H54 (cell line): ENCODE results near the gene ZNF618.

Experiments
- DNase-seq: peaks from one replicate; pipeline ENCODE4 v3.0.0; 2011; ENCODE audit warnings: low spot score, mixed read lengths; ENCODE audit not compliant: insufficient read length
- FAIRE-seq: peaks from 3 replicates; lab custom pipeline; 2011; peaks lifted over from hg19 to GRCh38; lab: Jason Lieb, UNC
- POLR2A ChIP-seq: IDR thresholded peaks from 2 replicates; pipeline ENCODE4 v1.6.1; 2011; ENCODE audit warnings: low read depth, mild to moderate bottlenecking, low read length

Gene ZNF618

DNA sequence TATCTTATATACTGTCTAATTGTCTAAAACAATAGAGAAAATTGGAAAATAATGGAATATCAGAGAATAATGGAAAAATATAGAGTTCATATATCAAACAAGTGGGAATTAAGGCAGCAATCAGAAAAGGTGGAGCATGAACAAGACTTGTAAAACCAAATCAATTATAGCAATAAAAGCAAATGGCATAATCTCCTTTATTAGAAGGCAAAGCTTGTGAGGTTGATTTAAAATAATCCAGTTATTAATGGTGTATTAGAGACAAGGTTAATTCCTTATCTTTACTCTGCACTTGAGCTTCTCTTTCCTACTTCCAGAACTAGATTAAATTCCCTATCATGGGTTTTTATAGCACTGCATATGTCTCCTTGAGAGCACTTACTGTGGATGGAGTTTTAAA is 137.9 kb downstream of the ZNF618 start:
- no peak for DNase-seq
- no peak for FAIRE-seq
- TF ChIP-seq POLR2A, result no peak

DNA sequence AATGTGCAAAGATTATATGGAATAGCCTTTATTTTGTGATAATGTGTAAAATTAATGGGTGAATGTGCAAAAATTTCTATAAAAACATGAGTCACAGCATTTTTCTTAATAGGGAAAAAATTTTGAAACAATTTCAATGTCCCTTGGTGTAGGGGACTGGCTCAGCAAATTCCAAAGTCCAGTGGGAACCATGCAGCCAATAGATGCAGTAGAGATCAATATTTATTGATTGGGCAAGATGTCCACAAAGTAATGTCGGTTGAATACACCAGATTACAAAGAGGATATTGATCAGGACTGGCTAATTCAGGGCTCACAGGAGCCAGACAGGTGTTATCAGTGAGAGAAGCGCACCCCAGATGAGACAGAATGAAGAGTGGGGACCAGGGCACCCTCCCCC is 139.5 kb downstream of the ZNF618 start:
- FAIRE-seq (no peak), DNase-seq (no peak)
- no peak for TF ChIP-seq POLR2A

DNA sequence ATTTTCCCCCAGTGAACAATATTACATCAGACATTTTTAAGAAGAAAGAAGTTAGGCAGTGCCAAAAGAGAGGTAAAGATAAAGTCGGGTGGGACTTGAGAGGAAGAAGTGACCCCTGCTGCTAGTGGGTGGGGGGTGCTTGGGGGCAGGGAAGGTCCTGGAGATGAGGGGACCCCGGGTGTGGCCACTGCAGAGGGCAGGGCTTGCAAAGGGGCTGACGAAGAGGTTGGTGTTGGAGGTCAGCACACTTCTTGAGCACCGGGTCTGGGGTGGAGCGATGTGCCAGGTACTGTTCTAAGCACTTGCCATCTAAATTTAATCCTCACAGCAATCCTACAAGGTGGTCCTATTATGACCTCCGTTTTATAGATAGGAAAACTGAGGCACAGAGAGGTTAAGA is 140.0 kb downstream of the ZNF618 start:
- FAIRE-seq (no peak), DNase-seq (no peak)
- TF ChIP-seq POLR2A, result no peak

DNA sequence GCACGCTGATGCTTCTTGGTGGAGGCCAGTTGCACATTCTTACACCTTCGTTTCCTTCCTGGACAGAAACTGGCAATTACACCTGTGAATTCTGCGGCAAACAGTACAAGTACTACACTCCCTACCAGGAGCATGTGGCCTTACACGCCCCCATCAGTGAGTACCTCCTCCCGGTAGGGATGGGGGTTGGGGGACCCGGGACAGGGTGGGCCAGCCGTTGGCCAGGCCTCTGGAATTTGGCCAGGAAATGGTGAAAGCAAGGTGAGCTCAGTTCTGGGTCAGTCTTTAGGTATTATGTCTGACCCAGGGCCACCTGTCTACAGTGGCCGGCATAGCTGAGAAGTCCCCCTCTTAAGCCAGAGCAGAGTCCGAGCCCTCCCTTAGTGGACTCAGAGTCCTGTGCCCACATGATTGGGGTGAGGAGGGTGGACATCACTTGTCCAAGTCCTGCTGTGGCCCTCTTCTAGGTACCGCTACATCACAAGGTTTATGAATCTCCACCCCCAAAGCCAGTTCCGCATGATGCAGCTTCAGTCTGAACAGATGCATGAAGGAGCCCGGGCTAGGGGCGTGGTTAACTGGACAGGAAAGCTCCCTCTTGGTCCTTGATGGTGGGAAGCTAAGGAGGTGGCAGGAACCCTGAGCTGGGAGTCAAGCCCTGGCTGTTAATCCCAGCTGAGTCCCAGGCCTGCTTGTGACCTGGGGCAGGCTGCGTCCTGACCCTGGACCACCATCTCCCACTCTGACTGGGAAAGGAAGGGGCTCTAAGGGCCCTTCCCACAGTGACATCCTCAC is 140.7 kb downstream of the ZNF618 start:
- TF ChIP-seq POLR2A, result no peak
- DNase-seq (no peak), FAIRE-seq (no peak)

DNA sequence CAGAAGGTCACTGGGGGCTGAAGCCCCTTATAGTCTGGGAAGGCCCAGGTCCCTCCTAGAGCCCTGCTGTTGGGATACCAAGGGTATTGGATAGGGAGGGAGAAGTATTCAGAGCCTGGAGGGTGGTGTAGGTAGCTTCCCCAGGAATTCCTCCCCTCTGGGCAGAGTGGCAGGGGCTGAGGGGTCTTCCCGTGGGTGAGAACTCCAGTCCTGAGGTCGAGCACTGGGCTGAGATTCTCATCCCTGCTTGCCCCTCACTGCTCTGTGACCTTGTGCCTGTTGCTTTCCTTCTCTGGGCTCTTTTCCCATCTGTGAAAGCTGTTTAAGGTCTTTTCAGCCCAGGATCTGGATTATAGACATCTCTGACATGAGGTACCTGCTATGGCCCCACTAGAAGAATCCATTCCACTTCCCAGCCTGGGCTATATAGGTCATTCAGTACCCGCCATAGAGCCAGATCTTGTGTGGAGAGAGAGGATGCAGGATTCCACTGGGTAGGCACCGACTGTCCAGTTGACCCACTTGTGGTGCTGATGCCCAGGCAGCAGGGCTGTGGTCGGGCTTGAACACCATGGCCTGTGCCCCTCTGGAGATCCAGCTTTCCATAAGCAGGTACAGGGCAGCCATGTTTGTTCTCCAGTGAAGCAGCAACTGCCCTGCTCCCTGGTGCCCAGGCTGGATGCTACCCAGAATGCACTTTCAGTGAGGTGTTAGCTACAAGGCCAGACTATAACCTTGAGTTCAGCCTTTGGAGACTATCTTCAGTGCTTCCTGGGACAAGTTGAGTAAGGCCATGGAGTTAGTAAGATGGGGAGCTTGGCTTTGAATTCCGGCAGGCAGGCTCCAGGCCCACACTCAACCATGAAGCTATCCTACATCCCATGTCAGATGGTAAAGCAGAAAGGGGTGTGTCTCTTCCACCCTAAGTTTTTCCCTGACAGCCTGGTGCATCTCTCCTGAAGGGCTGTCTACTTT is 141.9 kb downstream of the ZNF618 start:
- DNase-seq (no peak), FAIRE-seq (no peak)
- TF ChIP-seq POLR2A, result no peak

DNA sequence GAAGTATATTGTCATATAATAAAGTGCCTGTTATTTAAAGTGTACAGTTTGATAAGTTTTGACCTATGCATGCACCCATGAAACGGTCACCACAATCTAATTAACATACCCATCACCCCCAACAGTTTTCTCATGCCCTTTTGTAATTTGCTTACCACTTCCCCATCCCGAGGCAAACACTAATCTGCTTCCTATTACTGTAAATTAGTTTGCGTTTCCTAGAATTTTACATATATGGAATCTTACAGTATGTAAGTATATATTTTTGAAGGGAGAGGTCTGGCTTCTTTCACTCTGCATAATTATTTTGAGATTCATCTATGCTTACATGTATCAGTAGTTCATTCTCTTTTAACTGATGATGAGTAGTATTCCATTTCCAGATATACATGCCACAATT is 145.5 kb downstream of the ZNF618 start:
- no peak for DNase-seq
- no peak for TF ChIP-seq POLR2A
- FAIRE-seq, result no peak

DNA sequence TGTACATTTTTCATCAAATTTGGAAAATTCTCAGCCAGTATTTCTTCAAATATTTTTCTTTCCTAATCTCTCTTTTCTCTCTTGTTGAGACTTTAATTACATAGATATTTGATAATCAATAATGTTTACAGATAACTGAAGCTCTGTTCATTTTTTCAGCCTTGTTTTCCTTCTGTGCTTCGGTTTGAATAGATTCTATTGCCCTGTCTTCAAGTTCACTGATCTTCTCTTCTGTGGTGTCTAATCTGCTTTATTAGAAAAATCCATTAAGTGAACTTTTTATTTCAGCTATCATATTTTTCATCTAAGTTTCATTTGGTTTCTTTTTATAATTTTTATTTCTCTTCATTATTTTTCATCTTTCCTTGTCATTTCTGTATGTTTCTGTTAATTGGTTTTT is 147.9 kb downstream of the ZNF618 start:
- no peak for TF ChIP-seq POLR2A
- no peak for DNase-seq
- FAIRE-seq, result no peak

DNA sequence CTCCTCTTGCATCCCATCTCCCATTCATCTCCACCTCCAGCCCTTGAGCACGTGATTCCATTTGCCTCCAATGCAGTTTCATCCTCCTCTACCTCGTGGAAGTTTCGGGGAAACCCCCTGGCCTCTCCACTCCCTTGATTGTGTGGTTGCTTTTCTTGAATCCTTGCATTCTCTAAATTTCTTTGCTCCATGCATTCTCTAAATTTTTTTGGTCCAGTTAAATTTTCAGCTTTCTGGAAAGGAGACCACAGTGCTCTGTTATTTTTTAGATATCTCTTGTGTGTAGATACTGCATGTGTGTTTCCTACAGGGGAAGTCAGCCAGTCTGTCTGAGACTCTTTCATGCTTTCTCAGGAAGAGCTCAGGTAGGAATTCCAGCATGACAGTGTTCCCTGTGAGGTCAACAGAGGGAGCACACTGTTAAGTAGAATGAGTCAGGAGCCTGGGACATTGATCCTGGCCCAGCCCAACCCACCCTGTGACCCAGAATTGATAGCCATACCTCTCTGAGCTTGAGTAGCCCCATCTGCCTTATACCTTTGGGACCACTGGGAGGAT is 149.2 kb downstream of the ZNF618 start:
- FAIRE-seq (no peak), DNase-seq (no peak)
- no peak for TF ChIP-seq POLR2A

DNA sequence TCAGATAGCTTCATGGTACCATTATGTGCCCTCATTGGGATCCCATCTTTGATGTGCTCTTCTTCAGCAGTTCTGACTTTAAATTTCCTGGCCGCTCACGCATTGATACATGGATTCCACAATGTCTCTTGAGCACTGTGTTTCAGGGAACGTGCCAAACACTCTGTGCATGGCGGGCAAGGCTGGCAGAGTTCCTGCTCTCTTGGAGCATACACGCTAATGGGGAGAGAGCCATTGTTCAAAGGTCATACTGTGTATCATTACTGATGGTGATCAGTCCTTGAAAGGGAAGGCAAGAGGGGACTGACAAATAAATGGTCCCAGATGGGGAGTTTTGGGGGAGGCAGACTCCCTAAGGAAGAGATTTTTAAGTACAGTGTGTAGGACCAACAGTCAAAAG is 149.7 kb downstream of the ZNF618 start:
- no peak for TF ChIP-seq POLR2A
- no peak for DNase-seq
- FAIRE-seq, result no peak

DNA sequence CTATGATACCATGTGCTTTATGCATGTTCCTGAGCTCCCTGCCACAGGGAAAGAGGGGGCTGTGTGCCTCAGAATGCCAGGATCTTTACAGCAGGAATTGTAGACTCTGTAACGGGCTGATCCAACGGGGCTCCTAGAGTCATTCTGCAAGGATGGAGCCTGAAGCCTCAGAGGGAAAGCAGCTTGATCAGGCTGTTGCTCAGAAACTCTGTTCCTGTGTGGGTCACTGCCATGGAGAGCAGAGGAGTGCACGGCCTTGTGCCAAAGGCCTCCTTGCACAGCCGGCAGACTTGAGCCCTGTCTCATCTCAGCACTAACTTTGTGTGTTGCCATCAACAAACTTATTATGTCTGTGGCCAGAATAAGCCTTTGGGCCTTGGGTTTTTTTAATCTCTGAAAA is 150.2 kb downstream of the ZNF618 start:
- TF ChIP-seq POLR2A, result no peak
- no peak for FAIRE-seq
- no peak for DNase-seq

DNA sequence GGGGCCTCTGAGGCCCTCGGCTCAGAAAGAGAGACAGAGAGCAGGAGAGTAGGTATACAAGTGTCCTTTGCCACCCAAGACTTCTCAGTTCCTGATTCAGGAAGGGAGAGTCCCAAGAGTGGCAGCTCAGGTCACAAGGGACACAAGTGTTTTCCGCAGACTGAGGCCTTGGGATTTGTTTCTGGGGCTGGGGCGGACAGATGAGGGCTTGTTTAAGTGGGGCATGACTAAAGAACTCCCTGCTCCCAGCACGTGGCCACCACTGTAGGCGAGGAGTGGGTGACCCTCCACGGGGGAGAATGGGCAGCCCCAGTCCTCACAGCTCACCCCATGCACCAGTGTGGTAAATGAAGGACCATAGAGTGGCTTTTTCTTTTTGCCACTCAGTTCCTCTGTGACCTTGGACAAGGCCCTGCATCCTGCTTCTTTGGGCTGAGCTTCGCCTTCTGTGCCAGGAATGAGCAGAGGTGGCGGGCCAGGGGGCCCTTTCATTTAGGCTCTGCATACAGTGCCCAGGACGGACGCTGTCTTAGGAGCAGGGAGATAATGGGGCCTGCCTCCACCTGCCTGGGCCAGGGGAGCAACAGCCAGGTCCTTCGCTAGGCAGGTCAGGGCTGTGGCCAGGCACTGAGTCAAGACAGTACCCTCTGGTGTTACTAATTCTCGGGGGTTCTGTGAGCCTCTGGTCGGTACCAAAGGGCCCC is 151.2 kb downstream of the ZNF618 start:
- no peak for DNase-seq
- no peak for TF ChIP-seq POLR2A
- FAIRE-seq, result no peak

DNA sequence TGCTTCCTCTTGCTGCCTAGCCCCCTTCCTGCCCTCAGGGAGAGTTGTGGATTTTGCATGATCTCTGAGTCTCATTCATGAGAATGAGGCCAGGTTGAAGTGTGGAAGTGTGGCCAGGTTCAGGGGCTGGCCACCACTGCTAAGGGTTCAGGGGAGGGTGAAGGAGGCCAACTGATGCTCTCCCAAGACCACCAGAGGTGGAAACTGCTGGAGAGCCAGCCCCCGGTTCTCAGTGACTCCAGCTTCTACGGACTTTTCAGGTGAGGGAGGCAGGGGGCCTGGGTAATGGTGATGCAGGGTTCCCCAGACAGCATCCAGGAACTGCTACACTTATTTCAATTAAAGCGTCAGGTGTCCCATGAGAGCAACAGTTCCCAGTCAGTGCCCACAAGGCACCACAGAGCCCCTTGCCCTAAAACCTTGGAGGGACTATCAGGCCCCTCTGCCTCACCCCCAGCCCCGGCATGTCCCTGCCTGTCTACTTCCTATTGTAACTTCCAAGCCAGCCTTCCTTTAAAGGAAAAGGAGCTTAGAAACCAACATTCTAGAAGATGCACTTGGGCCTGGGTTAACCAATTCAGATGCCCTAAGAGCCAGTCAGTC is 151.9 kb downstream of the ZNF618 start:
- no peak for DNase-seq
- no peak for FAIRE-seq
- TF ChIP-seq POLR2A, result no peak

DNA sequence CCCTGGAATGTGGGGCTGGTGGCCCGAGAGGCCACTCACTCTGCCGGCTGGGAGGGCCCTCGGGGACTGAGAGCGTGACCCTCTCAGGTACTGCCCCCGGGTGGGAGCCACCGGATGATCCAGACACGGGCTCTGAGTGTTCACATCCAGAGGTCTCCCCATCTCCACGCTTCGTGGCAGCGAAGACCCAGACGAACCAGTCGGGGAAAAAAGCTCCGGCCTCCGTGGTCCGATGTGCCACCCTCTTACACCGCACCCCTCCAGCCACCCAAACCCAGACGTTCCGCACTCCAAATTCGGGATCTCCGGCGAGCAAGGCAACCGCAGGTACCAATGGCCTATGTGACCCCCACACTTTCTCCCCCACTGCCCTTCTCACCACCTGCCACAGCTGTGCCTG is 152.5 kb downstream of the ZNF618 start:
- DNase-seq (no peak), FAIRE-seq (no peak)
- no peak for TF ChIP-seq POLR2A
